Right lobe of liver (tissue), 4 donors: Measurements from ENCODE around the gene ACSL6.

Source experiments
- POLR2A ChIP-seq: fragments of 450-650 bp; IDR thresholded peaks from one replicate; pipeline ENCODE4 v1.6.1; 2017; ENCODE audit warnings: antibody characterized with exemption, mild to moderate bottlenecking
- TF ChIP-seq, protein P1 (sequence below), 4 donors: fragments of 200-600 bp in 3 of 4; fragments of 450-650 bp in 1 of 4; IDR thresholded peaks; one replicate each; pipeline versions ENCODE4 v1.5.1 to v1.8.0; 2016 to 2022; ENCODE audit warnings: antibody characterized with exemption in 4 of 4, mild to moderate bottlenecking in 2 of 4
- donor health status: DM: no; HTN: no; CAD: no.
- donor health status: DM: no; HTN: no; CAD: no.
- donor health status: DM: no; HTN: yes; CAD: no.

GRCh38 chr5:131977212-131977604, 34.2 kb downstream of the ACSL6 start:
- TF ChIP-seq, protein P1, sequence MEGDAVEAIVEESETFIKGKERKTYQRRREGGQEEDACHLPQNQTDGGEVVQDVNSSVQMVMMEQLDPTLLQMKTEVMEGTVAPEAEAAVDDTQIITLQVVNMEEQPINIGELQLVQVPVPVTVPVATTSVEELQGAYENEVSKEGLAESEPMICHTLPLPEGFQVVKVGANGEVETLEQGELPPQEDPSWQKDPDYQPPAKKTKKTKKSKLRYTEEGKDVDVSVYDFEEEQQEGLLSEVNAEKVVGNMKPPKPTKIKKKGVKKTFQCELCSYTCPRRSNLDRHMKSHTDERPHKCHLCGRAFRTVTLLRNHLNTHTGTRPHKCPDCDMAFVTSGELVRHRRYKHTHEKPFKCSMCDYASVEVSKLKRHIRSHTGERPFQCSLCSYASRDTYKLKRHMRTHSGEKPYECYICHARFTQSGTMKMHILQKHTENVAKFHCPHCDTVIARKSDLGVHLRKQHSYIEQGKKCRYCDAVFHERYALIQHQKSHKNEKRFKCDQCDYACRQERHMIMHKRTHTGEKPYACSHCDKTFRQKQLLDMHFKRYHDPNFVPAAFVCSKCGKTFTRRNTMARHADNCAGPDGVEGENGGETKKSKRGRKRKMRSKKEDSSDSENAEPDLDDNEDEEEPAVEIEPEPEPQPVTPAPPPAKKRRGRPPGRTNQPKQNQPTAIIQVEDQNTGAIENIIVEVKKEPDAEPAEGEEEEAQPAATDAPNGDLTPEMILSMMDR (IDR thresholded peaks at IDR 0.05) = no peak
- TF ChIP-seq POLR2A = no peak
